ENCODE measurements around the gene USP17L21.
"Not testable (repeated sequence)": the region's sequence is repeated elsewhere in the genome, so short reads cannot be mapped to it uniquely, and the experiment has no call there.

DNA sequence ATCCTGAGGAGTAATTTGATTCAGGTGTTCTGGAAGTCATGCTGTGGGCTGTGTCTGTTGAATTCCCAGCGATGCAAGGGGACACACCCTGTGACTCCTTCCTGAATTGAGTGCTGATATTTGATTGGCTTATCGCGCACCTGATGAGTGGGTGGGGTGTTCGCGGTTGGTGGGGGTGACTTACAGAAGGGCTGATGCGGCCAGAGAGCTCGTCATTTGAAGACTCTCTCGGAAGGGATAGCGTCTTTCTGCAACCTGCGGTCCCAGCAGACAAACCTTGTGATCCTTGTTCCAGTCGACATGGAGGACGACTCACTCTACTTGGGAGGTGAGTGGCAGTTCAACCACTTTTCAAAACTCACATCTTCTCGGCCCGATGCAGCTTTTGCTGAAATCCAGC lies 19.1 kb upstream of the USP17L21 start, which contains the start of gene USP17L17:
- TF ChIP-seq POLR2AphosphoS5 (IDR thresholded peaks at IDR 0.05; ENCODE audit: borderline replicate concordance, low read depth, low read length); EZH2 (IDR thresholded peaks at IDR 0.05): not testable (repeated sequence)
